HepG2 (cell line): Measurements from ENCODE around the gene CEP164. TPM values are rescaled to one million over a fixed set of nuclear protein-coding genes. Genes with fewer than 3 reads are reported as not detected.

Experiments
- ASH2L ChIP-seq: fragments of 300-600, 200-600 bp; sonication (generic); IDR thresholded peaks from 2 replicates; pipeline ENCODE4 v1.7.0; 2017; ENCODE audit warnings: low read depth, mild to moderate bottlenecking, moderate library complexity, mixed read lengths, low read length; ENCODE audit not compliant: insufficient read length
- ATRX ChIP-seq: sonication (generic); formaldehyde crosslinking; IDR thresholded peaks from 2 replicates; pipeline ENCODE4 v1.4.0; 2020; ENCODE audit warnings: missing genetic modification reagents, borderline replicate concordance
- ERF ChIP-seq: IDR thresholded peaks from 2 replicates; pipeline ENCODE4 v1.6.1; 2018; ENCODE audit warnings: missing biosample characterization, missing genetic modification reagents
- FIP1L1 ChIP-seq: fragments of 200-400 bp; formaldehyde crosslinking; IDR thresholded peaks from 2 replicates; pipeline ENCODE4 v1.6.1; 2018; ENCODE audit warnings: low read depth, mild to moderate bottlenecking, low read length, moderate library complexity, borderline replicate concordance; ENCODE audit not compliant: insufficient read depth
- GABPA ChIP-seq, 2 experiments: IDR thresholded peaks; 2 replicates each; pipeline ENCODE4 v1.6.1; 2011 to 2016; ENCODE audit warnings: low read depth in 2 of 2, low read length in 1 of 2, missing biosample characterization in 1 of 2, missing genetic modification characterization in 1 of 2
- HNRNPL ChIP-seq: fragments of 200-400 bp; formaldehyde crosslinking; IDR thresholded peaks from 2 replicates; pipeline ENCODE4 v1.6.1; 2017; ENCODE audit warnings: mild to moderate bottlenecking, low read depth, low read length
- HOXA7 ChIP-seq: sonication (generic); formaldehyde crosslinking; IDR thresholded peaks from 2 replicates; pipeline ENCODE4 v1.8.1; 2022; ENCODE audit warnings: mild to moderate bottlenecking, missing genetic modification reagents, moderate library complexity
- MED13 ChIP-seq: sonication (generic); formaldehyde crosslinking; IDR thresholded peaks from 2 replicates; pipeline ENCODE4 v1.5.0; 2020; ENCODE audit warnings: missing genetic modification reagents
- NAIF1 ChIP-seq: sonication (generic); formaldehyde crosslinking; IDR thresholded peaks from 2 replicates; pipeline ENCODE4 v1.5.0; 2020; ENCODE audit warnings: mild to moderate bottlenecking, missing genetic modification reagents, borderline replicate concordance
- NFIC ChIP-seq: IDR thresholded peaks from 2 replicates; pipeline ENCODE4 v1.6.1; 2012; ENCODE audit warnings: mild to moderate bottlenecking, low read length, inconsistent platforms
- PHF21A ChIP-seq: sonication (generic); formaldehyde crosslinking; IDR thresholded peaks from 2 replicates; pipeline ENCODE4 v1.5.0; 2020; ENCODE audit warnings: mild to moderate bottlenecking, missing genetic modification reagents
- SP2 ChIP-seq: sonication (generic); formaldehyde crosslinking; IDR thresholded peaks from 2 replicates; pipeline ENCODE4 v1.5.1; 2020; ENCODE audit warnings: mild to moderate bottlenecking, missing genetic modification reagents
- ZNF143 ChIP-seq: sonication (generic); formaldehyde crosslinking; IDR thresholded peaks from 2 replicates; pipeline ENCODE4 v1.4.0; 2020; ENCODE audit warnings: missing genetic modification reagents
- ZNF263 ChIP-seq: sonication (generic); formaldehyde crosslinking; IDR thresholded peaks from 2 replicates; pipeline ENCODE4 v1.4.0; 2020; ENCODE audit warnings: missing genetic modification reagents
- ZNF430 ChIP-seq: sonication (generic); formaldehyde crosslinking; IDR thresholded peaks from 2 replicates; pipeline ENCODE4 v1.9.0; 2021; ENCODE audit warnings: mild to moderate bottlenecking, missing genetic modification reagents
- ZNF501 ChIP-seq: sonication (generic); formaldehyde crosslinking; IDR thresholded peaks from 2 replicates; pipeline ENCODE4 v1.5.1; 2020; ENCODE audit warnings: mild to moderate bottlenecking, moderate library complexity, missing genetic modification reagents
- ZNF549 ChIP-seq: sonication (generic); formaldehyde crosslinking; IDR thresholded peaks from 2 replicates; pipeline ENCODE4 v1.5.0; 2020; ENCODE audit warnings: missing genetic modification reagents
- ZNF713 ChIP-seq: sonication (generic); formaldehyde crosslinking; IDR thresholded peaks from 2 replicates; pipeline ENCODE4 v1.4.0; 2020; ENCODE audit warnings: mild to moderate bottlenecking, missing genetic modification reagents
- ZSCAN21 ChIP-seq: sonication (generic); formaldehyde crosslinking; IDR thresholded peaks from 2 replicates; pipeline ENCODE4 v1.8.0; 2022; ENCODE audit warnings: mild to moderate bottlenecking, missing genetic modification reagents, moderate library complexity, borderline replicate concordance
- ZZZ3 ChIP-seq: sonication (generic); formaldehyde crosslinking; IDR thresholded peaks from 2 replicates; pipeline ENCODE4 v1.4.0; 2020; ENCODE audit warnings: missing genetic modification reagents, mild to moderate bottlenecking, borderline replicate concordance
- polyA plus RNA-seq, 8 experiments: library from polyadenylated mRNA; depleted of rRNA in 3 of 8; stranded (reverse) in 7 of 8; unstranded in 1 of 8; fragments of >200 nt; fragmentation: Illumina TruSeq in 4 of 8; extraction: Trizol in 4 of 8; gene quantifications; 2 replicates each; pipeline versions ENCODE4 v1.2.1 to v1.2.3, GENCODE V29; 2011 to 2016; ENCODE audit warnings: low read depth in 4 of 8, missing spikeins in 1 of 8, mixed read lengths in 1 of 8; ENCODE audit not compliant: insufficient read depth in 1 of 8
- total RNA-seq, 5 experiments: library from RNA; depleted of rRNA; stranded (reverse); fragments of >200 nt; fragmentation: Illumina TruSeq; extraction: Trizol; gene quantifications; 2 replicates each; pipeline ENCODE4 v1.2.3, GENCODE V29; 2016; ENCODE audit warnings: low read depth in 1 of 5
- TF ChIP-seq, protein P1 (sequence below): sonication (generic); formaldehyde crosslinking; IDR thresholded peaks from 2 replicates; pipeline ENCODE4 v1.5.0; 2020; ENCODE audit warnings: mild to moderate bottlenecking, missing genetic modification reagents, borderline replicate concordance
- TF ChIP-seq, protein P2 (sequence below): sonication (generic); formaldehyde crosslinking; IDR thresholded peaks from 2 replicates; pipeline ENCODE4 v1.8.0; 2022; ENCODE audit warnings: missing genetic modification reagents, mild to moderate bottlenecking, moderate library complexity, borderline replicate concordance

CEP164 gene
- total and polyA plus RNA-seq, 2 of the 13 experiments (the other 11 are each of a cell fraction or from before 2014, with no cell fraction given), result 11.4 to 15.2 TPM

DNA sequence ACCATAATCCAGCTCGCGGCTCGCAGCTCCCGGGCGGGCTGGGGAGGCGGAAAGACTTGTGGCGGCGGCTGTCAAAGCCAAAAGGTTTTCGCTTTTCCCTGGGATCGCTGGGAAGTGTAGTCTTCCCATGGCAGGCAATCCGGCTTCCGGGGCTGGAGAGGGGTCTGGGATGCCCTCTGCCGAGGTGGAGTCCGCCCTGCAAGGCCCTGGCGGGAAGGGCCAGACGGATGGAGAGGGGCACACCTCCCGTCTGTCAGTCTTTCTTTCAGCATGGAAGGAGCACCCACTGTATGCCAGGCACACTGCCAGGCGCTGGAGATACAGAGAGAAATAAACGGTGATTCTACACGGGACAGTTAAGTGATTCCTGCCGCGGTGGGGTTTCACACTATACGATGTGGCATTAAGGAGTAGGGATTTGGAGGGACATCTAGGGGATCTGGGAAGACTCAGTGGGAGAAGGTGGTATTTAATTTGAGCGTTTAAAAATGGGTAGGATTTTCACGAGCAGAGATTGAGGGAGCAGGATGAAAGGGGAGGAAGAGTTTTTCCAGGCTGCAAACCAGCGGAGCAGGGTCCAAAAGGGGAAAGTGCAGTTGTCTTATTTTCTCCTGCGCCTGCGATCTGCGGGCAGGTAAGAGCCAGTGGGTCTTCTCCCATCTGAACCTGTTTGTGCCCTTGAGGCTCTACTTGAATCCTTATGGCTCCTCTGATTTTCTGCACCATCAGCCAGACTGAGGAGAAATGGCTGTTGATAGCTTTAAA lies 11.3 kb upstream of the CEP164 start, which contains the start of gene BACE1 (continued):
- TF ChIP-seq, protein P1, sequence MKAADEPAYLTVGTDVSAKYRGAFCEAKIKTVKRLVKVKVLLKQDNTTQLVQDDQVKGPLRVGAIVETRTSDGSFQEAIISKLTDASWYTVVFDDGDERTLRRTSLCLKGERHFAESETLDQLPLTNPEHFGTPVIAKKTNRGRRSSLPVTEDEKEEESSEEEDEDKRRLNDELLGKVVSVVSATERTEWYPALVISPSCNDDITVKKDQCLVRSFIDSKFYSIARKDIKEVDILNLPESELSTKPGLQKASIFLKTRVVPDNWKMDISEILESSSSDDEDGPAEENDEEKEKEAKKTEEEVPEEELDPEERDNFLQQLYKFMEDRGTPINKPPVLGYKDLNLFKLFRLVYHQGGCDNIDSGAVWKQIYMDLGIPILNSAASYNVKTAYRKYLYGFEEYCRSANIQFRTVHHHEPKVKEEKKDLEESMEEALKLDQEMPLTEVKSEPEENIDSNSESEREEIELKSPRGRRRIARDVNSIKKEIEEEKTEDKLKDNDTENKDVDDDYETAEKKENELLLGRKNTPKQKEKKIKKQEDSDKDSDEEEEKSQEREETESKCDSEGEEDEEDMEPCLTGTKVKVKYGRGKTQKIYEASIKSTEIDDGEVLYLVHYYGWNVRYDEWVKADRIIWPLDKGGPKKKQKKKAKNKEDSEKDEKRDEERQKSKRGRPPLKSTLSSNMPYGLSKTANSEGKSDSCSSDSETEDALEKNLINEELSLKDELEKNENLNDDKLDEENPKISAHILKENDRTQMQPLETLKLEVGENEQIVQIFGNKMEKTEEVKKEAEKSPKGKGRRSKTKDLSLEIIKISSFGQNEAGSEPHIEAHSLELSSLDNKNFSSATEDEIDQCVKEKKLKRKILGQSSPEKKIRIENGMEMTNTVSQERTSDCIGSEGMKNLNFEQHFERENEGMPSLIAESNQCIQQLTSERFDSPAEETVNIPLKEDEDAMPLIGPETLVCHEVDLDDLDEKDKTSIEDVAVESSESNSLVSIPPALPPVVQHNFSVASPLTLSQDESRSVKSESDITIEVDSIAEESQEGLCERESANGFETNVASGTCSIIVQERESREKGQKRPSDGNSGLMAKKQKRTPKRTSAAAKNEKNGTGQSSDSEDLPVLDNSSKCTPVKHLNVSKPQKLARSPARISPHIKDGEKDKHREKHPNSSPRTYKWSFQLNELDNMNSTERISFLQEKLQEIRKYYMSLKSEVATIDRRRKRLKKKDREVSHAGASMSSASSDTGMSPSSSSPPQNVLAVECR, result peak; percentile 93
- 0 out of 2 replicates have a peak, but pooled peaks have one; percentile 48 for TF ChIP-seq ZNF713
- TF ChIP-seq MED13 (CRISPR knock-in tag), result no peak
- peak; percentile 53 for TF ChIP-seq SP2 (CRISPR knock-in tag)
- TF ChIP-seq ZNF549 (CRISPR knock-in tag), result no peak
- TF ChIP-seq ZNF501 (CRISPR knock-in tag), result peak; percentile 83
- peak; percentile 76 for TF ChIP-seq ERF
- peak; percentile 94 for TF ChIP-seq ZNF143 (CRISPR knock-in tag)
- TF ChIP-seq, protein P2, sequence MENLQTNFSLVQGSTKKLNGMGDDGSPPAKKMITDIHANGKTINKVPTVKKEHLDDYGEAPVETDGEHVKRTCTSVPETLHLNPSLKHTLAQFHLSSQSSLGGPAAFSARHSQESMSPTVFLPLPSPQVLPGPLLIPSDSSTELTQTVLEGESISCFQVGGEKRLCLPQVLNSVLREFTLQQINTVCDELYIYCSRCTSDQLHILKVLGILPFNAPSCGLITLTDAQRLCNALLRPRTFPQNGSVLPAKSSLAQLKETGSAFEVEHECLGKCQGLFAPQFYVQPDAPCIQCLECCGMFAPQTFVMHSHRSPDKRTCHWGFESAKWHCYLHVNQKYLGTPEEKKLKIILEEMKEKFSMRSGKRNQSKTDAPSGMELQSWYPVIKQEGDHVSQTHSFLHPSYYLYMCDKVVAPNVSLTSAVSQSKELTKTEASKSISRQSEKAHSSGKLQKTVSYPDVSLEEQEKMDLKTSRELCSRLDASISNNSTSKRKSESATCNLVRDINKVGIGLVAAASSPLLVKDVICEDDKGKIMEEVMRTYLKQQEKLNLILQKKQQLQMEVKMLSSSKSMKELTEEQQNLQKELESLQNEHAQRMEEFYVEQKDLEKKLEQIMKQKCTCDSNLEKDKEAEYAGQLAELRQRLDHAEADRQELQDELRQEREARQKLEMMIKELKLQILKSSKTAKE (CRISPR knock-in tag), result 0 out of 2 replicates have a peak, but pooled peaks have one; percentile 30
- TF ChIP-seq PHF21A, result no peak
- no peak; the same call in 1 of the 2 replicates for TF ChIP-seq ZZZ3
- no peak for TF ChIP-seq FIP1L1
- 0 out of 2 replicates have a peak, but pooled peaks have one; percentile 69 for TF ChIP-seq HNRNPL
- no peak for TF ChIP-seq ZSCAN21
- TF ChIP-seq NAIF1 (CRISPR knock-in tag), result no peak
- peak; percentile 72 for TF ChIP-seq GABPA (IDR thresholded peaks at IDR 0.05; ENCODE audit: low read depth, low read length)
- TF ChIP-seq GABPA (CRISPR knock-in tag; IDR thresholded peaks at IDR 0.05; ENCODE audit: low read depth), result peak; percentile 94
- no peak for TF ChIP-seq ATRX
- TF ChIP-seq ZNF263 (CRISPR knock-in tag), result 0 out of 2 replicates have a peak, but pooled peaks have one; percentile 5
- TF ChIP-seq ZNF430 (CRISPR knock-in tag), result peak; percentile 56; the same call in 1 of the 2 replicates
- TF ChIP-seq ASH2L, result peak; percentile 66
- TF ChIP-seq HOXA7 (CRISPR knock-in tag), result no peak
- TF ChIP-seq NFIC, result no peak
